B cell (primary cell): ENCODE results near the gene ZRANB1. TPM values are rescaled to one million over a fixed set of nuclear protein-coding genes. Genes with fewer than 3 reads are reported as not detected.
"Not testable (repeated sequence)": the region's sequence is repeated elsewhere in the genome, so short reads cannot be mapped to it uniquely, and the experiment has no call there.

Experiments
- ATAC-seq: fragments of 200-7000 bp; cut with Tn5 transposase; one replicate; pipeline ENCODE4 v1.10.0; 2021; ENCODE audit warnings: low read depth, mild to moderate bottlenecking, moderate number of reproducible peaks, moderate library complexity
- CTCF ChIA-PET: fragments of 350-600 bp; sonication (Branson Sonifier 250); formaldehyde crosslinking; loops from one replicate; lab custom pipeline; 2021; ENCODE audit warnings: antibody characterized with exemption, inconsistent platforms; lab: Charles Lee
- POLR2A ChIA-PET: fragments of 350-600 bp; sonication (Branson Sonifier 250); formaldehyde crosslinking; loops from one replicate; lab custom pipeline; 2021; ENCODE audit warnings: antibody characterized with exemption; lab: Charles Lee
- DNase-seq: peaks from one replicate; pipeline ENCODE4 v3.0.0; 2013
- H2AFZ ChIP-seq: 2 replicates; pipeline ENCODE4 v1.6.1; 2012; ENCODE audit warnings: mild to moderate bottlenecking, low read depth, low read length; ENCODE audit not compliant: insufficient read depth, poor library complexity, severe bottlenecking
- H3K27ac ChIP-seq, 2 donors: 1 replicate in 1 of 2; 2 replicates in 1 of 2; pipeline ENCODE4 v1.5.1; 2012 to 2013; ENCODE audit warnings: low read length in 2 of 2, mild to moderate bottlenecking in 2 of 2, moderate library complexity in 1 of 2
- H3K27me3 ChIP-seq, 4 experiments: fragments of 200-600 bp in 1 of 4; sonication (generic) in 1 of 4; replicated peaks in 1 of 4; 1 replicate in 2 of 4; 2 replicates in 2 of 4; pipeline versions ENCODE4 v1.6.1 to v1.7.0; 2013 to 2016; ENCODE audit warnings: low read length in 3 of 4, mild to moderate bottlenecking in 2 of 4, mixed read lengths in 1 of 4, moderate library complexity in 1 of 4; ENCODE audit not compliant: insufficient read depth in 4 of 4, control insufficient read depth in 3 of 4; ENCODE audit errors: control extremely low read depth in 1 of 4
- H3K36me3 ChIP-seq, 2 experiments: replicated peaks in 1 of 2; 1 replicate in 1 of 2; 2 replicates in 1 of 2; pipeline versions ENCODE4 v1.6.1 to v1.7.1; 2013; ENCODE audit warnings: low read length in 1 of 2; ENCODE audit not compliant: insufficient read depth in 2 of 2, control insufficient read depth in 1 of 2; ENCODE audit errors: control extremely low read depth in 1 of 2, extremely low read depth in 1 of 2
- H3K4me1 ChIP-seq, 2 donors: fragments of 200-600 bp in 1 of 2; sonication (generic) in 1 of 2; 1 replicate in 1 of 2; 2 replicates in 1 of 2; pipeline versions ENCODE4 v1.5.1 to v1.6.1; 2013 to 2017; ENCODE audit warnings: low read length in 2 of 2; ENCODE audit not compliant: control insufficient read depth in 2 of 2, insufficient read depth in 2 of 2
- H3K4me2 ChIP-seq: replicated peaks from 2 replicates; pipeline ENCODE3; 2012; ENCODE audit warnings: mild to moderate bottlenecking, low read depth, low read length; ENCODE audit not compliant: poor library complexity, severe bottlenecking
- H3K4me3 ChIP-seq, 5 experiments: fragments of 200-600 bp in 1 of 5; sonication (generic) in 1 of 5; 1 replicate in 3 of 5; 2 replicates in 2 of 5; pipeline versions ENCODE4 v1.5.1 to v1.7.0; 2011 to 2016; ENCODE audit warnings: low read length in 4 of 5, mild to moderate bottlenecking in 4 of 5, low read depth in 2 of 5, control low read depth in 1 of 5, moderate library complexity in 1 of 5; ENCODE audit not compliant: insufficient read depth in 1 of 5; ENCODE audit errors: control extremely low read depth in 1 of 5, extremely low read depth in 1 of 5
- H3K79me2 ChIP-seq: fragments of 200-600 bp; sonication (generic); one replicate; pipeline ENCODE4 v1.6.0; 2016; ENCODE audit warnings: low read length; ENCODE audit not compliant: control insufficient read depth, insufficient read depth
- H3K9ac ChIP-seq: fragments of 200-600 bp; sonication (generic); 2 replicates; pipeline ENCODE4 v1.6.1; 2017; ENCODE audit warnings: mild to moderate bottlenecking, low read length, moderate library complexity
- H3K9me3 ChIP-seq, 3 donors: one replicate each; pipeline versions ENCODE4 v1.6.1 to v1.7.1; 2013; ENCODE audit warnings: low read length in 2 of 3; ENCODE audit not compliant: control insufficient read depth in 2 of 3, insufficient read depth in 1 of 3; ENCODE audit errors: control extremely low read depth in 1 of 3
- H4K20me1 ChIP-seq: 2 replicates; pipeline ENCODE4 v1.6.0; 2012; ENCODE audit warnings: mild to moderate bottlenecking, low read length; ENCODE audit not compliant: insufficient read depth, control insufficient read depth, poor library complexity, severe bottlenecking
- H3K27ac Mint-ChIP-seq: one replicate; pipeline ENCODE4 v1.8.0; 2021; ENCODE audit warnings: mixed read lengths
- H3K27me3 Mint-ChIP-seq: one replicate; pipeline ENCODE4 v1.8.0; 2021; ENCODE audit warnings: mixed read lengths
- H3K4me1 Mint-ChIP-seq: one replicate; pipeline ENCODE4 v1.8.0; 2021; ENCODE audit warnings: mixed read lengths
- H3K4me3 Mint-ChIP-seq: one replicate; pipeline ENCODE4 v1.8.0; 2021; ENCODE audit warnings: mixed read lengths
- H3K9me3 Mint-ChIP-seq: one replicate; pipeline ENCODE4 v1.8.0; 2022; ENCODE audit warnings: mixed read lengths; ENCODE audit not compliant: insufficient read depth
- EZH2 ChIP-seq: IDR thresholded peaks from 2 replicates; pipeline ENCODE4 v1.6.1; 2012; ENCODE audit warnings: borderline replicate concordance, low read depth, mild to moderate bottlenecking, moderate library complexity, low read length; ENCODE audit not compliant: insufficient read depth, poor library complexity, severe bottlenecking
- WGBS: methylation state at CpG from one replicate; pipeline ENCODE4 v1.1.5; 2013; ENCODE audit warnings: missing lambda C conversion rate; ENCODE audit not compliant: insufficient coverage; 5-methylcytosine and 5-hydroxymethylcytosine counted together
- intact Hi-C: fragments of 100-400 bp; cut with micrococcal nuclease; formaldehyde crosslinking; loops from one replicate; pipeline ENCODE4 v1.10.0; 2022
- polyA plus RNA-seq: library from polyadenylated mRNA; depleted of rRNA; stranded (reverse); fragments of >200 nt; gene quantifications from 2 replicates; pipeline ENCODE4 v1.2.3, GENCODE V29; 2012
- total RNA-seq, 2 donors: library from RNA; stranded (reverse); fragments of 120-200 nt in 1 of 2; gene quantifications; 1 replicate in 1 of 2; 2 replicates in 1 of 2; pipeline versions ENCODE4 v1.2.3 to v1.2.4, GENCODE V29; 2013 to 2022
- TF ChIP-seq, protein P1 (sequence below): fragments of 200-600 bp; IDR thresholded peaks from one replicate; pipeline ENCODE4 v1.8.0; 2022; ENCODE audit warnings: antibody characterized with exemption, mild to moderate bottlenecking

The ZRANB1 gene
- total and polyA plus RNA-seq, 2 donors (not counting 1 experiment from before 2014, with no cell fraction given), result 6.5 to 28.0 TPM

DNA sequence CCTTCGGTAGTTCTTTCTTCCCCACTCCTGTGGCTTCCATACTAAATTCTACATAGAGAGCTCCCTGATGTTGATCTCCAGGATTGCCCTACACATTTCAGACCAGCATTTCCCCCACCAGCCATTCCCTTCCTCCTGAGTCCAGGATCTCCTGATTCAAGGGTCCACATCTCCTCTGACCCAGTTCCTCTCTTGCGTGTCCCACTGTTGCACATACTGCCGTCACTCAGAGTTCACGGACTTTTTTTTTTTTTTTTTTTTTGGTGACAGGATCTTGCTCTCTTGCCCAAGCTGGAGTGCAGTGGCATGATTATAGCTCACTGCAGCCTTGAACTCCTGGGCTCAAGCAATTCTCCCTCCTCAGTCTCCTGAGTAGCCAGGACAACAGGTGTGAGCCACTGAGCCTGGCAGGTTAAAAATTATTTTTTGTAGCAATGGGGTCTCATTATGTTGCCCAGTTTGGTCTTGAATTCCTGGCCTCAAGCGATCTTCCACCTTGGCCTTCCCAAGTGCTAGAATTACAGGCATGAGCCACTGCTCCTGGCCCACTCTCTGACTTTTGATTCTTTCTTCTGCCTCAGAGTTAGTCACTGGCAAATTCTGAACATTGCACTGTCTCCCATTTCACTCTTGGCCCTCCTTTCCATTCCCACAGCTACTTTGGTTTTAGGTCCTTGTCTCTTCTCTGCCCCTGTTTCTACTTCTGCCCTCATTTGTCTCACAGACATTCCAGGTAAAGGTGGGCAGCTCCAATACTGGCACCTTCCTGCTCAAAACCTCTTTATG is 29.6 kb upstream of the ZRANB1 start:
- ATAC-seq, result no peak
- no peak overlapping the region for H3K27ac Mint-ChIP-seq
- no peaks in the 10 kb centered on the region for H3K9me3 ChIP-seq
- POLR2A ChIA-PET, result no interaction called here
- WGBS, result 60% methylated on average over 5 of the region's 5 CpGs
- H3K79me2 ChIP-seq, result peaks cover under 1% of the 10 kb centered on the region
- H3K4me1 Mint-ChIP-seq, result peaks cover 7% of the 10 kb centered on the region
- H3K4me1 ChIP-seq, result peaks cover 5% of the 10 kb centered on the region in 2 donors
- TF ChIP-seq EZH2, result no peak
- TF ChIP-seq, protein P1, sequence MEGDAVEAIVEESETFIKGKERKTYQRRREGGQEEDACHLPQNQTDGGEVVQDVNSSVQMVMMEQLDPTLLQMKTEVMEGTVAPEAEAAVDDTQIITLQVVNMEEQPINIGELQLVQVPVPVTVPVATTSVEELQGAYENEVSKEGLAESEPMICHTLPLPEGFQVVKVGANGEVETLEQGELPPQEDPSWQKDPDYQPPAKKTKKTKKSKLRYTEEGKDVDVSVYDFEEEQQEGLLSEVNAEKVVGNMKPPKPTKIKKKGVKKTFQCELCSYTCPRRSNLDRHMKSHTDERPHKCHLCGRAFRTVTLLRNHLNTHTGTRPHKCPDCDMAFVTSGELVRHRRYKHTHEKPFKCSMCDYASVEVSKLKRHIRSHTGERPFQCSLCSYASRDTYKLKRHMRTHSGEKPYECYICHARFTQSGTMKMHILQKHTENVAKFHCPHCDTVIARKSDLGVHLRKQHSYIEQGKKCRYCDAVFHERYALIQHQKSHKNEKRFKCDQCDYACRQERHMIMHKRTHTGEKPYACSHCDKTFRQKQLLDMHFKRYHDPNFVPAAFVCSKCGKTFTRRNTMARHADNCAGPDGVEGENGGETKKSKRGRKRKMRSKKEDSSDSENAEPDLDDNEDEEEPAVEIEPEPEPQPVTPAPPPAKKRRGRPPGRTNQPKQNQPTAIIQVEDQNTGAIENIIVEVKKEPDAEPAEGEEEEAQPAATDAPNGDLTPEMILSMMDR, result no peak
- H3K27me3 ChIP-seq, result peaks cover 0 to 7% (median 4%) of the 10 kb centered on the region in 4 experiments
- H2AFZ ChIP-seq, result no peak overlapping the region
- no peak overlapping the region for H3K9ac ChIP-seq
- H4K20me1 ChIP-seq, result no peaks in the 10 kb centered on the region
- intact Hi-C loops, result no loop called here
- H3K9me3 Mint-ChIP-seq, result no peaks in the 10 kb centered on the region
- CTCF ChIA-PET, result interaction anchor here (0.7 kb wide), 1 partner anchor 14 kb away, joined by 3 read pairs; no protein-coding TSS in a partner anchor
- H3K36me3 ChIP-seq, result no peaks in the 10 kb centered on the region
- no peak for DNase-seq
- peaks cover 23% of the 10 kb centered on the region for H3K27me3 Mint-ChIP-seq
- no peak overlapping the region for H3K4me2 ChIP-seq
- no peak overlapping the region for H3K4me3 ChIP-seq
- no peak overlapping the region for H3K27ac ChIP-seq
- H3K4me3 Mint-ChIP-seq, result no peak overlapping the region

DNA sequence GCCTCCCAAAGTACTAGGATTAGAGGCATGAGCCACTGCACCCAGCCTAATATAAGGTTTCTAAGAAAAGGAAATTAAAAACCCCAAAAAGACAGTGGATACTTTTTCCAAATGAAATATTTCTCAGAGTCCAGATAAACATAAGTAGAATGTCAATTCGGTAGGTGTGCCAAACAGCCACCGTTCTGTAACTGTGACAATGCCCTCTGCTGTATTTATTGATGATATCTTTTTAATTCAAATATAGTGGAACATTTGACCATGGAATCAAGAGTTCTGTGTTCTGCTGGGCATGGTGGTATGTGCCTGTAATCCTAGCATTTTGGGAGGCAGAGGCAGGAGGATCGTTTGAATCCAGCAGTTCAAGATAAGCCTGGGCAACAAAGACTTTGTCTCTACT is 28.8 kb upstream of the ZRANB1 start:
- Histone ChIP-seq H3K9me3 (no peaks in the 10 kb centered on the region), H3K27ac (no peak overlapping the region), H3K9ac (no peak overlapping the region), H4K20me1 (peaks cover 8% of the 10 kb centered on the region), H3K4me2 (no peak overlapping the region), H3K27me3 (peaks cover 0 to 7% (median 4%) of the 10 kb centered on the region in 4 experiments), H3K4me3 (no peak overlapping the region), H3K36me3 (no peaks in the 10 kb centered on the region), H3K4me1 (peaks cover 10 to 13% of the 10 kb centered on the region in 2 donors), H2AFZ (no peak overlapping the region), H3K79me2 (peaks cover 9% of the 10 kb centered on the region)
- 86% methylated on average over 1 of the region's 3 CpGs for WGBS
- no peak for DNase-seq
- intact Hi-C loops, result no loop called here
- no peak overlapping the region for H3K4me3 Mint-ChIP-seq
- peaks cover 14% of the 10 kb centered on the region for H3K4me1 Mint-ChIP-seq
- peaks cover 17% of the 10 kb centered on the region for H3K27me3 Mint-ChIP-seq
- POLR2A ChIA-PET, result no interaction called here
- no peaks in the 10 kb centered on the region for H3K9me3 Mint-ChIP-seq
- ATAC-seq, result no peak
- CTCF ChIA-PET, result no interaction called here
- no peak for TF ChIP-seq EZH2
- TF ChIP-seq, protein P1, result no peak
- H3K27ac Mint-ChIP-seq, result no peak overlapping the region

DNA sequence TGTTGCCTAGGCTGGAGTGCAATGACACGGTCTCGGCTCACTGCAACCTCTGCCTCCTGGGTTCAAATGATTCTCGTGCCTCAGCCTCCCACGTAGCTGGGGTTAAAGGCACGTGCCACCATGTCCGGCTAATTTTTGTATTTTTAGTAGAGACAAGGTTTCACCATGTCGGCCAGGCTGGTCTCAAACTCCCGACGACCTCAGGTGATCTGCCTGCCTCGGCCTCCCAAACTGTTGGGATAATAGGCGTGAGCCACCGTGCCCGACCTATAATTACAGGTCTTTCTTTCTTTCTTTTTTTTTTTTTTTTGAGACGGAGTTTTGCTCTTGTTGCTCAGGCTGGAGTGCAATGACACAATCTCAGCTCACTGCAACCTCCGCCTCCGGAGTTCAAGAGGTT is 27.5 kb upstream of the ZRANB1 start:
- Mint-ChIP-seq H3K27me3 (peaks cover 17% of the 10 kb centered on the region), H3K4me1 (peaks cover 23% of the 10 kb centered on the region)
- H3K4me1 ChIP-seq, result peaks cover 18 to 20% of the 10 kb centered on the region in 2 donors
- H3K27ac Mint-ChIP-seq, intact Hi-C loops, H3K9me3 Mint-ChIP-seq, POLR2A ChIA-PET, DNase-seq, H3K36me3 ChIP-seq, H3K4me2 ChIP-seq, H3K27ac ChIP-seq, ATAC-seq, H3K4me3 Mint-ChIP-seq, CTCF ChIA-PET, H2AFZ ChIP-seq, H3K4me3 ChIP-seq, H3K9ac ChIP-seq, H3K9me3 ChIP-seq, H3K27me3 ChIP-seq: not testable (repeated sequence)
- WGBS, result 100% methylated on average over 9 of the region's 16 CpGs
- peaks cover 19% of the 10 kb centered on the region for H4K20me1 ChIP-seq
- H3K79me2 ChIP-seq, result peaks cover 21% of the 10 kb centered on the region
